Measurements from ENCODE around the gene SRSF11. TPM values are rescaled to one million over a fixed set of nuclear protein-coding genes. Genes with fewer than 3 reads are reported as not detected.

SRSF11 gene
- 41.5 and 56.5 TPM in 2 replicates for total RNA-seq

GRCh38 chr1:70221238-70222121 is at the start of gene SRSF11:
TSS of gene SRSF11 (plus strand) at chr1:70221380. CDS start at chr1:70221637, 257 bp downstream.

DNA sequence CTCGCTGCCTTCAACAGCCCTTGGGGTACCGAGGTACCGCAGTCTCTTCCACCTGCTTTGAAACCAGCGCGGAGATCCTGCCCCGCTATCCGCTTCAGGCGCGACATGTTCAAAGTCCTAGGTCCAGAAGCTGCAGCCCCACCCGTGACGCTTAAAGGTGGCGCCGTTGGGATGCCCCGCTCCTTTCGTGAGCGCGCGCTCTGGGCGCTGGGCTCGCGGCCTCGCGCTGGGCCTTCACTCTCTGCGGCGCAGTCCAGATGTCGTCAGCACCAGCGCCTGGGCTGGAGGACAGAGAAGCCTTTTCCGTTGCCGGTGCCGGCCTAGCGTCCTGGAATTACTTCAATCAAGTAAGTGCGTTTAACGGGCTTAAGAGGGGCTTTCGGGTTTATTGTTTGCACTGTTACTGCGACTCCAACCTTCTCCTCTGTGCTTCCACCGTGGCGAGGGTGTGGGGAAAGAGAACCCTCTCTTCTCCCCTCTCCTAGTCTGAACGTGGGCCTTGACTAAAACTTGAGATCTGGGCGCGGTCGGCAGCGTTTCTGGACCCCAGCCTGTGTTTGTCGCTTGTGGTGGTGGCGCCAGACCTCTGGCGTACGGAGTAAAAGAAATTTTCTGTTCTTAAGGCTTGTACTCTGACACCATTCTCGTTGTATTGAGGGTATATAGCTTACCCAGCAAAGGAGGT is 15.6 kb upstream of the SRSF11 start, which contains the start of gene LRRC40:
Gene LRRC40 (minus strand): TSS at position 146 of the 685 bp plus-strand sequence. CDS start 39 bp downstream, at position 107.

Other genes with a start within 250 kb of the SRSF11 start
- 13.5 and 13.8 TPM in 2 replicates for gene LRRC40, start 15.8 kb upstream of the SRSF11 start, total RNA-seq
- 15.6 and 21.6 TPM in 2 replicates for gene ANKRD13C, start 133.3 kb downstream of the SRSF11 start, total RNA-seq
- gene CTH, start 189.9 kb downstream of the SRSF11 start, total RNA-seq, result 7.6 and 11.8 TPM in 2 replicates

All from myometrial cell (primary cell).